Cardiac septum (tissue), 1 donor: ENCODE measurements around the gene TMEM107. TPM values are rescaled to one million over a fixed set of nuclear protein-coding genes. Genes with fewer than 3 reads are reported as not detected.
"Not testable (repeated sequence)": the region's sequence is repeated elsewhere in the genome, so short reads cannot be mapped to it uniquely, and the experiment has no call there.

ENCODE experiments used
- DNase-seq: peaks from one replicate; pipeline ENCODE4 v3.0.0-alpha.2; 2020; ENCODE audit warnings: low spot score
- intact Hi-C: fragments of 100-400 bp; cut with DNase I; formaldehyde crosslinking; loops from one replicate; pipeline ENCODE4 v1.14.0; 2022
- total RNA-seq: library from RNA; stranded (reverse); fragmentation: NEBNext Ultra II Directional; extraction: Animal tissue kit (Norgen Biotek cat#: 25700); gene quantifications from one replicate; pipeline ENCODE4 v1.2.1, GENCODE V29; 2021
- donor health status: DM: no; HTN: no; CAD: no.

TMEM107 gene
- total RNA-seq, 1 donor from 2014 or later = 8.7 TPM

DNA sequence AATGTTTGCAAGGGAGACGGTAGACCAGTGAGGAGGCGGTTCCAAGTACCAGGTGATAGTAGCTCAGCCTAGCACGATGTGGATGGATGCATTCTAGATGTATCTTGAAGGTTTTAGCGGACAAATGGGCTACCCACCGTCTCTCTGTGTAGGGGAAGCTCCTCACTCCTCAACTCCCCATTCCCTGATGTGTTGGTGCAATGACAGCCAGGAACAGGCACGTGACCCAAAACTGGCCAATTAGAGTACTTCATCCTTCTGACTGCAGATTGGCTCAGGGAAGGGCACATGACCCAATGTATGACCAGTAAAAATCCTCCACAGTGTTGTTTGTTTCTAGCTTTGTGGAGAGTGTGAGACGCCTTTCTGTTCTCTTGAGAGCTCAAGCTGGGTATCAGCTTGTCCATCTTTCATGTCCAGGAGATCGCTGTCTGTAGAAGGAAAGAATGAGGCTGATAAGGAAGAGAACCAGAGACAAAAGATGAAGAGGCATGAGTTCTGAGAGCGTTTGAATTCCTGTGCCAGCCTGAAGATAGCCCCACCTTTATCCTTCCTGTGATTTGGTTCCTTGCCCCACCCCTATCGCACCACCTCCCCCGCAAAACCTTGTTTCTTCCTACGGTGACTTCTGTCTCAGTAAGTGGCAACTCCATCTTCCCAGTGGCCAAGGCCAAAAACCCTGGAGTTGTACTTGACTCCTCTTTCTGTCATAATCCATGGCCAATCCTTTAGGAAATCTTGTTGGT lies 16.1 kb upstream of the TMEM107 start:
- intact Hi-C loops = no loop called here
- DNase-seq = peak; percentile 90

DNA sequence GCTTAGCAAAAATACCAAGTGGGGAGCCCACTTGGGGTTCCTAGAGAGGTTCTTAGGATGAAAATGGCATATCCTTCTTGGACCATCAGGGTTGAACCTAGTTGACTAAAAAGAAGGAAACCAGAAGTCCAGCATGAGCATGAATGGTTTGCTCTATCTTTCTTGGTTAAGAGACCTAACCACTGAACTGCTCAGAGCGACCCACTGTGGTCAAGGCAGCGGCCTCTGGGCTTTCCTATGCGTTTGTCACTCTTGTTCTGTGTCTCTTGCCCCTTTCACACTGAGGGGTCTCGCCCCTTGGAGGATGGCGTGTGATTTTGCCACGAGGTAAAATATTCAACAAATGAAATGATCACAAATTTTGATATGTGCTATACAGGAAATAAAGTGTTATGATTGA lies 14.3 kb upstream of the TMEM107 start:
- DNase-seq = no peak
- intact Hi-C loops = no loop called here

DNA sequence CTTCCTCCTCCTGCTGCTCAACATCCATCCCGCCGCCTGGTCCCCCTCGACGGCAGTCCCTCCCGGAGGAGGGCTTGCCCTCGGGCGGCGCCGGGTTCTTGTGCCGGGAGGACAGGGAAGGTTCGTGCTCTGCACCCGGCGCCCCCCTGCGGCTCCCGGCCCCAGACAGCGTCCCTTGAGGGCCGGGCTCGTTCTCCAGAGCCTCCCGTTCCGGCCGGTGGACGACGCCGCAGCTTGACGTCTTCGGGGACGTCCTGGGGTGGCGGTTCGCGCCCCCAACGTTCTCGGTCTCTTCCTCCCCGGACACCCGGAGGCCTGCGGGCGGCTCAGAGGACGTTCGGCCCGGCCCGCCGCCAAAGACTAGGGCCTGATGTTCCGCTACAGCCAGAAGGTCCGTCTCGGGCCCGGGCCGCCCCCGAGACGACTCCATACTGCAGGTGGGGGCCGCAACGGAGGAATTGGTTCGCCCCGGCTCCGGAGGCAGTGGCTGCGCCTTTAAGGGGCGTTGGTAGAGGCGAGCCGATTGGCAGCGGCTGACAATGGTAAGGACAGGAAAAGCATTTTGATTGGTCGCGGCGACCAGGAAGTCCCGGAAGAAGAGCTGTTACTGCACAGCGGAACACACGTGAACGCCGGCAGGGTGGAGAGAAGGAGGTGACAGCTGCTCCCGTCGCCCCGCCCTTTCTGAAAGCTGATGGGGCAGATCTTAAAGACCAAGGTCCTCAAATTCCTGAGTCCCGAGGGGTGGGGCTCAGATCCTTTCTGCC lies 13.7 kb upstream of the TMEM107 start, which contains the start of gene BORCS6:
TSS of gene BORCS6 (minus strand) at position 470 of the 767 bp plus-strand sequence. CDS start at position 430, 40 bp downstream.
- DNase-seq = peak; percentile 100
- intact Hi-C loops = loop anchor here (5.0 kb wide), 1 partner anchor 53 kb away; no protein-coding TSS in a partner anchor

DNA sequence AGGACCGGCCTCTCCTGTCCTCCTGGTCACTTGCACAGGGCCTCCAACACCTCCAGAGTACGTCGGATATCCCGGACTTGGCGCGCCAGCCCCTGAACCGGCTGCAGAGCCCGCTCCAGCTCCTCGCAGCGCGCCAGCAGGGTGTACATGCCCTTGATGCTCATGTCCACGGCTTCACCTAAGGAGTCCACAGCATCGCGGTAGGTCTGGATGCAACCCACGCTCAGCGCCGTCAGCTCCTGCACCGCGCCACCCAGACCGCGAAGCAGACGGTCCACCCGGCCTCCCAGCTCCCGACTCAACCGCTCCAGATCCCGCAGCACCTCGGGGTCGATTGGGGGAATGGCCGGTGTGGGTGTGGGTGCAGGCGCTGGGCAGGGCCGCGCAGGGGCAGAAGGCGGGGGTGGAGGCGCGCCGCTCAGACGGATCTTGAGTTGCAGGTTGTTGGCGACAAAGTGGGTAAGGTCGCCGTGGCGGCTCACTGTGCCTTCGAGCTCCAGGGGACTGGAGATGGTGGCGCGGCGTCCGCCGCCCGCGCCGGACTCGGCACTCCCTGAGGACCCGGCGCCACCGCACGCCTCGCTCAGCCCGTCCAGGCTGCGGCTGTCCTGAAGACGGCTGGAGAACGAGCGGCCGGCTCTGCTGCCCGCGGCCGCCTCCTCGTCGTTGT lies 13.0 kb upstream of the TMEM107 start:
- intact Hi-C loops = loop anchor here (5.0 kb wide), 1 partner anchor 52 kb away; no protein-coding TSS in a partner anchor
- DNase-seq = no peak

DNA sequence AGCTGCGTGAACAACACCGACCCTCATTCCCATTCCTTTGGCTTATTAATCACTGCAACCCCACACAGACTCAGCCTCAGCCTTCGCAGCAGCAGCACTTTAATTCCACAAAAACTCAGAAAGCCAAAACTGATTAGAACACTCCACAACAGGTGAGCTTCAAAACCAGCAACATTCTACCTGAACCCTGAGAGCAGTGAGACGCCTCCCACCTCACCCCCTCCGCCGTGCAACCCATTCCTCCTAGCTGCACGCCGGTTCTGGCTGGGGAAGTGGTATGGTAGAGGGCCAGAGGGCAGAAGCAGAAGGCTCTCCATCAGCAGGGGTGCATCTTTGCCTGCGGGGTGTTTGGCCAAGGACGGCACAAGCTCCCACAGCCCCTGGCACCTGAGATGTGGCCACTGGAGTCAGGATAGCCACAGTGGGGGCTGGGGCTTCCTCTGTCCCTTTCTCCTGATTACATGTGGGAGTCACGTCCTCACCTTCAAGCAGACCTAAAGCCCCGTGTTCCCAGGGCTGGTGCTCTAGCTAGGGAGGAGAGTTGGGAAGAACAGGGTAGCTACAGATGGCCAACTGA lies 12.2 kb upstream of the TMEM107 start:
- intact Hi-C loops = loop anchor here (5.0 kb wide), 1 partner anchor 51 kb away; no protein-coding TSS in a partner anchor

GRCh38 chr17:8187517-8188262 lies 11.5 kb upstream of the TMEM107 start:
- peak; percentile 86 for DNase-seq
- intact Hi-C loops = loop anchor here (2.0 to 5.0 kb wide), 3 partner anchors 31 to 69 kb away; partner anchors contain the start of gene ALOXE3

More for the DNA sequence above, 12.2 kb upstream of the TMEM107 start:
- no peak for DNase-seq

DNA sequence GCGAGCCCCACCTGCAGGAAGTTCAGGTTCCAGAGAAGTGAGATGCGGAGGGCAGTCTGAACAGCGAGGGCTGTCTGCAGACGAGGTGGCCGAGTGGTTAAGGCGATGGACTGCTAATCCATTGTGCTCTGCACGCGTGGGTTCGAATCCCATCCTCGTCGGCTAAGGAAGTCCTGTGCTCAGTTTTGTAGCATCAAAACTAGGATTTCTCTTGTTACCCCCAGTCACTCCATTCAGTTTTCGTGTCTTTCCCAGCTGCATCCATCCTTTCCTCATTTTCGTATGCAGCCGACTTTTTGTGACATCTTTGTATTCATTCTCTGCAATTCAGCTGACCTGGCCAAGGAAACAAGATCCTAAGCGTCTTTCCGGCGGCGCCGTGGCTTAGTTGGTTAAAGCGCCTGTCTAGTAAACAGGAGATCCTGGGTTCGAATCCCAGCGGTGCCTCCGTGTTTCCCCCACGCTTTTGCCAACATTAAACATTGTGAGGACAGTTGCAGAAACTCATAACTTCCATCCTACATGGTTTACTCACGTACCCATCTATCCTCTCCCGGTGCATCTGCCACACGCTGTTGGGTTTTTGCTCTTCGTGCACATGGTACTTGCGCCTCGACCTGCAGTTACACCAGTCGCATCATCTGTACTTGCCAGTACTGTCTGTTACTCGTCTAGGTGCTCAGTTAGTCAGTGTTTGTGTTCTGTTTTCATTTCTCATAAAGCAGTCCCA lies 10.8 kb upstream of the TMEM107 start:
- peak; percentile 95 for DNase-seq
- intact Hi-C loops = loop anchor here (1.0 to 5.0 kb wide), 4 partner anchors 30 to 68 kb away; partner anchors contain the start of gene ALOXE3

DNA sequence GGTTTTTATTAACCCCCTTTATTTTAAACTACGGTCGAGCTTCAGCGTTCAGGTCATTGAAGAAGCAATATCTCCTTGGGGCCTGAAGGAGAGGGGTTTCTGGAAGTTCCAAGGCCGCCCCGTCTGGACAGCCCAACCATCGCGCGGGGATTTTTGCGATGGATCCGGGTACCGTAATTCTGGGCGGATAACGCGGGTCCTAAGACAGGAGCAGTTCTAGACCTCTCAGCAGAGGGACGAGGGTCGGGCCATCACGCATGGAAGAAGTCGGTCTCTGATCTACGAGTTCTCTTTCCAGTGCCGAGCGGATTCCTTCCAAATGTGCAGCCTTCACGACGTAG lies 10.2 kb upstream of the TMEM107 start:
- DNase-seq = no peak
- intact Hi-C loops = loop anchor here (1.0 to 5.0 kb wide), 4 partner anchors 30 to 68 kb away; partner anchors contain the start of gene ALOXE3

DNA sequence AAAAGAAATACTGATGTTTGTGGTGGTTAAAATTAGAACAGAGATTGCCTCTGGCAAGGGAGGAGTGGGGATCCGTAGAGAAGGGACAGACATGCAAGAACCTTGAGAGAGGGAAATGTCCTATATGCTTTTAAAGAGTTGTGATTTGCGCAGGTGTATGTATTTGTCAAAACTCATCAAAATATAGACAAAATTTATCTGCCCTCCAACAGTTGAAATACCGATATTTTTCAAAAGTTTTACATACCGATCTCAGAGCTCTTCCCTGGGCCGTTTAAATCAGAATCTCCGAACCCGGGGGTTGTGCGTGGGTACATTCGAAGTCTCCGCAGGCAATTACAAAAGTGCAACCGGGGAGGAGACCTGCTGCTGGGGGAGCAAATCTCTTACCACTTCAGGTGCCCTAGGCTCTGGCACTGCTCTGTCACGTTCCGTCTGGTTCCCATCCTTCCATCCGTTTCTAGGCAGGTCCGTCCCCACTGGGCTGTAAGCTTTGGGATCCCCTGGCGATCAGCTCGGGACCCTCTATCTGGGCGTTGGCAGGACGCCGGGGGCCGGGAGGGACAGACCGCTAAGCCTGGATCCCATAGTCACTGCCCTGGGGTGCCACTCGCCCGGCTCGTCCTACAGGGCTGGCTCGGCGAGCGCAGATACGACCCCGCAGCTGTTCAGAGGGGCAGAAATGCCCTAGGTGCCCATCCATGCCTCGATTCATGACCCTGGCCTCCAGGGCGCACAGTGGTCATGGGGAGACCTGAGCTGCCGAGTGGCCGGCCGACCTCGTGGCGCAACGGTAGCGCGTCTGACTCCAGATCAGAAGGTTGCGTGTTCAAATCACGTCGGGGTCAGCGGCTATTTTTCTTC lies 9.6 kb upstream of the TMEM107 start:
- intact Hi-C loops = loop anchor here (1.0 to 5.0 kb wide), 4 partner anchors 29 to 67 kb away; partner anchors contain the start of gene ALOXE3
- peak; percentile 93 for DNase-seq

GRCh38 chr17:8176998-8177731 lies 985 bp upstream of the TMEM107 start:
- no peak for DNase-seq
- intact Hi-C loops = no loop called here

DNA sequence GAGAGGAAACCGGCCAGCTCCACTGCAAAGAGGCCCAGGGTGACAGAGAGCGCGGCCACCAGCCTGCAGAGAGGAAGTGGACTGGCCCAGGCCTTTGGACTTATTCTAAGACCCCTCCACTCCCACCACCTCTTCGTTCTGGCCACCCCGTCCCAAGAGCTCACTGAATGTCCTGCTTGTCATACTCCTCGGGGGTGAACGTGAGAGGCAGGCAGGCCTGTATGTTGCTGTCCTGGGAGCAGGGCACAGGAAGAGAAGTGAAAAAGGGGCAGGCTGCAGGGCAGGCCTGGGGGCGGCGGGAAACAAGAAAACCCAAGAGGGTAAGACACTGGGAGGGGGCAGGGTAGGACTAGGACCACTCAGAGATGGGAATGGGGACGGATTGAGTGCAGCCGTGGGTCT lies 384 bp downstream of the TMEM107 start:
- intact Hi-C loops = no loop called here
- DNase-seq = no peak

- DNase-seq = no peak
Measured at GRCh38 chr17:8173871-8174322, 2.3 kb downstream of the TMEM107 start.

GRCh38 chr17:8173056-8173870 lies 2.9 kb downstream of the TMEM107 start:
- no peak for DNase-seq
- intact Hi-C loops = no loop called here

More at GRCh38 chr17:8173871-8174322, 2.3 kb downstream of the TMEM107 start:
- intact Hi-C loops = no loop called here

DNA sequence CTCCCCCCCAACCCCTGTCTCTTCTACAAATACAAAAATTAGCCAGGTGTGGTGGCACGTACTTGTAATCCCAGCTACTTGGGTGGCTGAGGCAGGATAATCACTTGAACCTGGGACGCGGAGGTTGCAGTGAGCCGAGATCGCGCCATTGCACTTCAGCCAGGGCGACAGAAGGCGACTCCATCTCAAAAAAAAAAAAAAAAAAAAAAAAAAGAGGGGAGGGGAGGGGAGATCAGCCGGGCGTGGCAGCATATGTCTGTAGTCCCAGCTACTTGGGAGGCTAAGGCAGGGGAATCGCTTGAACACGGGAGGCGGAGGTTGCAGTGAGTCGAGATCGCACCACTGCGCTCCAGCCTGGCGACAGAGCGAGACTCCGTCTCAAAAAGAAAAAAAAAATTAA lies 6.0 kb downstream of the TMEM107 start:
- not testable (repeated sequence) for DNase-seq

GRCh38 chr17:8167526-8167925 lies 8.7 kb downstream of the TMEM107 start:
- DNase-seq = no peak
- intact Hi-C loops = no loop called here

More for the DNA sequence above, 6.0 kb downstream of the TMEM107 start:
- intact Hi-C loops = not testable (repeated sequence)

DNA sequence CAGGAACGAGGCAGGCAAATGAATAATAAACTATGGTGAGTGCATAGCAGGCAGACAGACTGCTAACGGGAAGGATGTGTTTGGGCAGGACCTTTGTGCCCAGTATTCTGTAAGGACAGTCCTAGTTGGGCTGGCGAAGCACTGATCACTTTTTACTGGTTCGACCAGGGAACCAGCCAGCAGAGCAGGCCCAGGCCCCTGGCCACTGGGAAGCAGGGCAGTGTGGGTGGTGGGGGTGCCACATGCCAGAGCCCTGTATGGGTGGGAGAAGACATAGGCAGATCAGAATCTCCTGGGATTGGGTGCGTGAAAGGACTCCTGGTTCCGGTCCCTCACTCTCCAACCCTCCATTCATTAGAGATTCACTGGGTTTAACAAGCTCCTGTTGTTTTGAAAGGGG lies 9.4 kb downstream of the TMEM107 start:
- intact Hi-C loops = no loop called here
- no peak for DNase-seq
